ENCODE data around the gene RUSF1. TPM values are rescaled to one million over a fixed set of nuclear protein-coding genes. Genes with fewer than 3 reads are reported as not detected.
A peak's percentile ranks its signal among the peaks of the same experiment; 100 is the strongest.

The RUSF1 gene
- total RNA-seq (2013; cell fraction: nucleolus; rRNA removed), result 101 and 113 TPM in 2 replicates
- total RNA-seq (2014; rRNA removed), result 28.3 and 32.0 TPM in 2 replicates
- 20.3 and 21.3 TPM in 2 replicates for total RNA-seq (2014; rRNA removed; fragmentation: Illumina TruSeq; extraction: Trizol)
- total RNA-seq (2021), result 43.6 and 46.3 TPM in 2 replicates
- 25.4 TPM for polyA plus RNA-seq (2011; ENCODE audit: low read depth)
- 17.3 and 25.3 TPM in 2 replicates for polyA plus RNA-seq (2011; rRNA removed)
- polyA plus RNA-seq (2011; cell fraction: cytosol; rRNA removed), result 30.2 and 35.7 TPM in 2 replicates
- 153 and 165 TPM in 2 replicates for polyA plus RNA-seq (2011; cell fraction: nucleus; rRNA removed)
- 45.4 and 48.7 TPM in 2 replicates for polyA plus RNA-seq (2012)
- 8.6 and 30.2 TPM in 2 replicates for polyA plus RNA-seq (2014; fragmentation: Illumina TruSeq; extraction: Trizol)
- polyA plus RNA-seq (2014; fragmentation: Nextera tagmentation; extraction: Ambion mirVana), result under 1 TPM; 0.20 to 0.26 TPM
- polyA plus RNA-seq (2014; rRNA removed), result 43.0 and 48.5 TPM in 2 replicates
- polyA plus RNA-seq (2016; fragmentation: Nextera tagmentation; extraction: Ambion mirVana), result 10 to 100 TPM; 29.1 to 32.8 TPM
- polyA minus RNA-seq (2011; rRNA and poly(A)+ RNA removed), result 17.1 and 29.1 TPM in 2 replicates
- polyA minus RNA-seq (2011; cell fraction: cytosol; rRNA and poly(A)+ RNA removed), result 7.4 and 11.1 TPM in 2 replicates
- polyA minus RNA-seq (2011; cell fraction: nucleus; rRNA and poly(A)+ RNA removed), result 18.6 and 23.6 TPM in 2 replicates
- percentile 78 among the genes with signal in this experiment for Bru-seq, nascent RNA
- percentile 65 among the genes with signal in this experiment for BruChase-seq, experiment 1, labeled RNA remaining after a 6-hour chase
- BruChase-seq, experiment 2, labeled RNA remaining after a 2-hour chase, result percentile 62 among the genes with signal in this experiment
- long read RNA-seq, experiment 1, transcript C16orf58-201 (13 exons, 2,793 nt), result major isoform, 6 of 11 reads
- long read RNA-seq, experiment 1, partial matches to known transcripts, result 1 of 11 reads
- long read RNA-seq, experiment 1, other reads (novel, unspliced or antisense), result 4 of 11 reads
- long read RNA-seq, experiment 2, result 0 reads

DNA sequence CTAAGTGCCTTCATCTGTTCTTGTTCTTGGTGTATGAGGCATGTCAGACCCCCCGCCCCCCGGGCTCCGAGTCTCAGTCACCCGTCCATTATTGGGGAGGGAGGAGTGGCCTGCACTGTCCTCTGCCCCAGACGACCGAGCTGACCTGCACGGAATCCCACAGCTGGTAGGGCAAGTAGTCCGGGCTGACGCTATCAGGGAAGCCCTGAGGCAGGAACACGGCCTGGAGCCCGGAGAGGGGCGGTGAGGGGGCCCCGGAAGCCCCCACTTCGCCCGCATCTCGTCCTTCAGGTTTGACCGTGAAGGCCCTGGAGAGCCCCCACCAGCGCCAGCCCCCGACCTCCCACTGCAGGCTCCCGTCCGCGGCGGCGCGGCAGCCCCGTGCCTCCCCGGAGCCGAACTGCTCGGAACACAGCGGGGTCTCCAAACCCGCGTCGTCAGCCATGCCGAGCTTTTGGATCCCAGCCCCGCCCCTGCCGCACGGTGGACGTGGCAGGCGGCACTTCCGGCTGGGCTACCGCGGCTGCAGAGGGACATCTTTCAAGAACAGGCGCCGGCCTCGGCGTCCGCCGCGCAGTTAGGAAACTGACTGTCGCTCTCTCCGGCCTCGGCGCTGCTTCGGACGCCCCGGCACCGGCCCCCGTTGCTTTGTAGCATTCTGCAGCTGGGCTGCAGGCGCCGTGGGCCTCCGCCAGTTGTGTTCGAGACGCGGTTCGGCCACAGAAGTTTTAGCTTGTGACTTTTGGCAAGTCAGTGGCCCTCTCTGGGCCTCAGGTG is at the start of gene RUSF1:
Gene RUSF1, minus strand, starts transcription at position 463 of the 777 bp plus-strand sequence. Its CDS starts 18 bp downstream, at position 445.
- CTCF ChIA-PET, result interaction anchor here (0.6 to 3.1 kb wide), 3 partner anchors 47 to 206 kb away, joined by 3 to 25 read pairs (median 5); partner anchors contain the start of gene ARMC5
- H3K9me3 ChIP-seq (replicated peaks; ENCODE audit: control insufficient read depth, insufficient read depth, low read length), result no peaks in the 10 kb centered on the region; the same call in 2 of the 3 replicates
- H3K4me2 ChIP-seq (ENCODE audit: control insufficient read depth, insufficient read depth), result peak within 1 kb of the TSS; percentile 91
- SMC1A ChIA-PET (ENCODE audit: uncharacterized antibody, unreplicated experiment), result interaction anchor here (1.3 kb wide), 1 partner anchor 366 kb away, joined by 4 read pairs; the partner anchor contains the start of gene ZNF267
- TSS peak; percentile 83 for BruUV-seq (replicated peaks)
- 1% methylated on average over 65 of the region's 65 CpGs for WGBS (ENCODE audit: insufficient coverage, insufficient replicate concordance, low lambda C conversion rate, missing lambda C conversion rate)
- H3K36me3 ChIP-seq (ENCODE audit: control insufficient read depth in 2 of 2, insufficient read depth in 2 of 2, low read length in 1 of 2), result no peaks in the 10 kb centered on the region; a peak in 1 of 4 replicates
- H3K9ac ChIP-seq (ENCODE audit: control insufficient read depth, insufficient read depth, low read length), result peak within 1 kb of the TSS; percentile 98
- peak within 1 kb of the TSS; percentile 89 for H2AFZ ChIP-seq (ENCODE audit: control insufficient read depth, low read depth, low read length)
- intact Hi-C loops (cut with micrococcal nuclease; ENCODE audit: unreplicated experiment), result loop anchor here (5.0 to 10.0 kb wide), 3 partner anchors 51 to 204 kb away; partner anchors contain the start of gene ARMC5
- DNase-seq (ENCODE audit: low read depth, low spot score), result peak; percentile 33
- peak within 1 kb of the TSS; percentile 92 for H3K27ac ChIP-seq (ENCODE audit: control insufficient read depth, insufficient read depth)
- peak; percentile 65 for FAIRE-seq
- peaks cover 26% of the 10 kb centered on the region for H3K79me2 ChIP-seq (ENCODE audit: control insufficient read depth, insufficient read depth, low read length)
- in situ Hi-C loops (cut with MboI), result no loop called here
- peak; percentile 89 for ATAC-seq
- peaks cover 14% of the 10 kb centered on the region for H3K4me1 ChIP-seq (ENCODE audit: control insufficient read depth, insufficient read depth, low read length)
- no peaks in the 10 kb centered on the region for H3K27me3 ChIP-seq (replicated peaks in 1 of 2; ENCODE audit: control insufficient read depth in 2 of 2, insufficient read depth in 2 of 2, low read length in 1 of 2)
- POLR2A ChIA-PET, result interaction anchor here (1.0 to 1.6 kb wide), 4 partner anchors 21 to 365 kb away, joined by 3 to 6 read pairs (median 4); partner anchors contain the start of gene ZNF267
- RAD21 ChIA-PET (ENCODE audit: unreplicated experiment), result interaction anchor here (1.0 kb wide), 1 partner anchor 48 kb away, joined by 3 read pairs; no protein-coding TSS in a partner anchor
- no peaks in the 10 kb centered on the region for H4K20me1 ChIP-seq (ENCODE audit: control insufficient read depth, insufficient read depth)
- H3K4me3 ChIP-seq, result peak within 1 kb of the TSS; percentile 90
- TF ChIP-seq TARDBP (IDR thresholded peaks at IDR 0.05; ENCODE audit: borderline replicate concordance) (peak; percentile 64; the same call in 1 of the 2 replicates), ZNF592 (IDR thresholded peaks at IDR 0.05) (no peak), CHD2 (IDR thresholded peaks at IDR 0.05; ENCODE audit: borderline replicate concordance, low read depth, low read length) (peak; percentile 63), CEBPZ (IDR thresholded peaks at IDR 0.05; ENCODE audit: low read depth, low read length) (no peak), NR2F1 (conservative IDR thresholded peaks at IDR 0.05) (0 out of 2 replicates have a peak, but pooled peaks have one; percentile 10), EZH2 (IDR thresholded peaks at IDR 0.05; ENCODE audit: borderline replicate concordance, control insufficient read depth, low read depth, low read length) (no peak), CREM (IDR thresholded peaks at IDR 0.05; ENCODE audit: low read depth) (peak; percentile 72), PAX5 (IDR thresholded peaks at IDR 0.05; ENCODE audit: borderline replicate concordance, low read depth, low read length) (no peak)

Measured in GM12878 (cell line).